ENCODE data around the gene PIGK. TPM values are rescaled to one million over a fixed set of nuclear protein-coding genes. Genes with fewer than 3 reads are reported as not detected.

The PIGK gene
- total and polyA plus RNA-seq, 2 donors (not counting 3 experiments of a cell fraction or from before 2014, with no cell fraction given) = 12.3 to 32.3 TPM

GRCh38 chr1:77081834-77082233, 137.4 kb downstream of the PIGK start:
- H3K27ac ChIP-seq (ENCODE audit: insufficient read depth, low read depth, low read length) = no peak overlapping the region
- dilution Hi-C loops (cut with MboI; ENCODE audit: extremely low pct_ligation_motif_present, low sequenced_read_pairs) = no loop called here
- H3K4me1 ChIP-seq (ENCODE audit: control insufficient read depth, extremely low read depth, insufficient read depth, low read length) = no peaks in the 10 kb centered on the region
- ChIA-PET CTCF (interaction anchor here (0.6 kb wide), 1 partner anchor 776 kb away, joined by 3 read pairs; no protein-coding TSS in a partner anchor), POLR2A (no interaction called here)
- no peaks in the 10 kb centered on the region for H3K27me3 ChIP-seq (ENCODE audit: control insufficient read depth in 2 of 2, insufficient read depth in 2 of 2, low read length in 2 of 2)
- no peaks in the 10 kb centered on the region for H3K79me2 ChIP-seq (ENCODE audit: control insufficient read depth, insufficient read depth, low read length)
- no peak overlapping the region for H3K4me2 ChIP-seq (ENCODE audit: insufficient read depth, low read length)
- no TSS peak for BruUV-seq (replicated peaks)
- no peak overlapping the region for H3K4me3 ChIP-seq (replicated peaks in 1 of 3; ENCODE audit: insufficient read depth in 1 of 3, low read depth in 1 of 3, low read length in 3 of 3)
- DNase-seq (ENCODE audit: low read depth, low spot score) (no peak), FAIRE-seq (no peak)
- H3K9me3 ChIP-seq (replicated peaks; ENCODE audit: control insufficient read depth, insufficient read depth, low read length) = no peaks in the 10 kb centered on the region
- TF ChIP-seq EZH2 (IDR thresholded peaks at IDR 0.05; ENCODE audit: borderline replicate concordance, low read depth, low read length, severe bottlenecking) (no peak), FOS (IDR thresholded peaks at IDR 0.05; ENCODE audit: borderline replicate concordance, insufficient read depth, low read length) (no peak), MYC (IDR thresholded peaks at IDR 0.05; ENCODE audit: low read depth, low read length) (no peak), JUN (IDR thresholded peaks at IDR 0.05; ENCODE audit: borderline replicate concordance, insufficient read depth, insufficient read length, low read depth) (no peak), GATA2 (IDR thresholded peaks at IDR 0.05; ENCODE audit: insufficient read depth, insufficient read length, low read depth, low read length) (no peak), POLR2A (IDR thresholded peaks at IDR 0.05; ENCODE audit: low read depth, low read length) (no peak), POLR2AphosphoS5 (IDR thresholded peaks at IDR 0.05; ENCODE audit: insufficient read depth, low read depth, low read length) (no peak)
- TF ChIP-seq, protein P1, sequence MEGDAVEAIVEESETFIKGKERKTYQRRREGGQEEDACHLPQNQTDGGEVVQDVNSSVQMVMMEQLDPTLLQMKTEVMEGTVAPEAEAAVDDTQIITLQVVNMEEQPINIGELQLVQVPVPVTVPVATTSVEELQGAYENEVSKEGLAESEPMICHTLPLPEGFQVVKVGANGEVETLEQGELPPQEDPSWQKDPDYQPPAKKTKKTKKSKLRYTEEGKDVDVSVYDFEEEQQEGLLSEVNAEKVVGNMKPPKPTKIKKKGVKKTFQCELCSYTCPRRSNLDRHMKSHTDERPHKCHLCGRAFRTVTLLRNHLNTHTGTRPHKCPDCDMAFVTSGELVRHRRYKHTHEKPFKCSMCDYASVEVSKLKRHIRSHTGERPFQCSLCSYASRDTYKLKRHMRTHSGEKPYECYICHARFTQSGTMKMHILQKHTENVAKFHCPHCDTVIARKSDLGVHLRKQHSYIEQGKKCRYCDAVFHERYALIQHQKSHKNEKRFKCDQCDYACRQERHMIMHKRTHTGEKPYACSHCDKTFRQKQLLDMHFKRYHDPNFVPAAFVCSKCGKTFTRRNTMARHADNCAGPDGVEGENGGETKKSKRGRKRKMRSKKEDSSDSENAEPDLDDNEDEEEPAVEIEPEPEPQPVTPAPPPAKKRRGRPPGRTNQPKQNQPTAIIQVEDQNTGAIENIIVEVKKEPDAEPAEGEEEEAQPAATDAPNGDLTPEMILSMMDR (IDR thresholded peaks at IDR 0.05; ENCODE audit: extremely low read depth in 1 of 2, insufficient read depth in 1 of 2, low read depth in 1 of 2, low read length in 2 of 2) = no peak
- TF ChIP-seq, protein P2, sequence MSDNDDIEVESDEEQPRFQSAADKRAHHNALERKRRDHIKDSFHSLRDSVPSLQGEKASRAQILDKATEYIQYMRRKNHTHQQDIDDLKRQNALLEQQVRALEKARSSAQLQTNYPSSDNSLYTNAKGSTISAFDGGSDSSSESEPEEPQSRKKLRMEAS (IDR thresholded peaks at IDR 0.05; ENCODE audit: insufficient read depth, insufficient read length) = no peak
- H4K20me1 ChIP-seq (replicated peaks; ENCODE audit: control insufficient read depth, extremely low read depth, insufficient read depth, low read length) = no peaks in the 10 kb centered on the region
- H2AFZ ChIP-seq (ENCODE audit: low read depth, low read length) = no peak overlapping the region
- intact Hi-C loops (cut with micrococcal nuclease) = no loop called here
- H3K9ac ChIP-seq (replicated peaks; ENCODE audit: extremely low read depth, insufficient read depth, low read length) = no peak overlapping the region
- no peaks in the 10 kb centered on the region for H3K36me3 ChIP-seq (ENCODE audit: control insufficient read depth in 2 of 2, extremely low read depth in 1 of 2, insufficient read depth in 2 of 2, low read length in 2 of 2)
- H3K9me1 ChIP-seq (replicated peaks; ENCODE audit: control insufficient read depth, extremely low read depth, insufficient read depth, low read length) = no peaks in the 10 kb centered on the region

All from endothelial cell of umbilical vein (primary cell).